ENCODE results near the gene NR1I3. TPM values are rescaled to one million over a fixed set of nuclear protein-coding genes. Genes with fewer than 3 reads are reported as not detected.
A peak's percentile ranks its signal among the peaks of the same experiment; 100 is the strongest.

The NR1I3 gene
- total and polyA plus RNA-seq, 2 of the 13 experiments (the other 11 are each of a cell fraction or from before 2014, with no cell fraction given) = 0.62 to 0.95 TPM

GRCh38 chr1:161223805-161224694, 14.0 kb downstream of the NR1I3 start (continued):
- TF ChIP-seq ZNF784 (CRISPR knock-in tag; IDR thresholded peaks at IDR 0.05; ENCODE audit: borderline replicate concordance) (0 out of 2 replicates have a peak, but pooled peaks have one; percentile 8), SNRNP70 (IDR thresholded peaks at IDR 0.05; ENCODE audit: low read depth, low read length) (no peak), ZNF878 (CRISPR knock-in tag; IDR thresholded peaks at IDR 0.05) (peak; percentile 93), ZNF441 (CRISPR knock-in tag; IDR thresholded peaks at IDR 0.05; ENCODE audit: borderline replicate concordance) (0 out of 2 replicates have a peak, but pooled peaks have one; percentile 18), NAIF1 (CRISPR knock-in tag; IDR thresholded peaks at IDR 0.05; ENCODE audit: borderline replicate concordance) (0 out of 2 replicates have a peak, but pooled peaks have one; percentile 45), E2F2 (CRISPR knock-in tag; IDR thresholded peaks at IDR 0.05; ENCODE audit: borderline replicate concordance) (no peak), PRDM15 (CRISPR knock-in tag; IDR thresholded peaks at IDR 0.05) (no peak), SRSF1 (optimal IDR thresholded peaks at IDR 0.05; ENCODE audit: low read depth, low read length) (no peak), EED (CRISPR knock-in tag; IDR thresholded peaks at IDR 0.05) (no peak), ZNF512B (CRISPR knock-in tag; IDR thresholded peaks at IDR 0.05; ENCODE audit: borderline replicate concordance) (no peak), REPIN1 (CRISPR knock-in tag; IDR thresholded peaks at IDR 0.05; ENCODE audit: borderline replicate concordance, low read depth) (peak; percentile 49; the same call in 1 of the 2 replicates), ZNF292 (CRISPR knock-in tag; IDR thresholded peaks at IDR 0.05; ENCODE audit: borderline replicate concordance, low read depth) (no peak), ZHX1 (CRISPR knock-in tag; IDR thresholded peaks at IDR 0.05; ENCODE audit: low read depth) (0 out of 2 replicates have a peak, but pooled peaks have one; percentile 22)
